Kidney (tissue), 14 donors: ENCODE data around the gene MARF1. TPM values are rescaled to one million over a fixed set of nuclear protein-coding genes. Genes with fewer than 3 reads are reported as not detected.

Experiments used
- DNase-seq, 5 donors: peaks; one replicate each; pipeline ENCODE4 v3.0.0-alpha.2; 2013 to 2020
- FAIRE-seq: peaks from 2 replicates; lab custom pipeline; 2012; peaks lifted over from hg19 to GRCh38; lab: Jason Lieb, UNC
- H3K27ac ChIP-seq, 2 donors: one replicate each; pipeline ENCODE4 v1.7.0; 2013; ENCODE audit warnings: low read depth in 2 of 2, low read length in 2 of 2, inconsistent platforms in 1 of 2
- H3K27me3 ChIP-seq: one replicate; pipeline ENCODE4 v1.7.1; 2013; ENCODE audit warnings: low read length, inconsistent platforms; ENCODE audit not compliant: control insufficient read depth, insufficient read depth
- H3K36me3 ChIP-seq, 3 donors: one replicate each; pipeline versions ENCODE4 v1.7.0 to v1.7.1; 2013; ENCODE audit warnings: low read length in 3 of 3, control low read depth in 1 of 3, inconsistent platforms in 1 of 3; ENCODE audit not compliant: insufficient read depth in 3 of 3, control insufficient read depth in 2 of 3
- H3K4me1 ChIP-seq, 3 donors: one replicate each; pipeline versions ENCODE4 v1.7.0 to v1.7.1; 2013; ENCODE audit warnings: low read length in 3 of 3, inconsistent platforms in 1 of 3, low read depth in 1 of 3; ENCODE audit not compliant: control insufficient read depth in 2 of 3, insufficient read depth in 2 of 3
- H3K4me3 ChIP-seq, 3 donors: one replicate each; pipeline versions ENCODE4 v1.7.0 to v1.8.1; 2013; ENCODE audit warnings: low read length in 3 of 3, control low read depth in 1 of 3, inconsistent platforms in 1 of 3
- H3K9ac ChIP-seq, 3 donors: one replicate each; pipeline versions ENCODE4 v1.7.0 to v1.7.1; 2013; ENCODE audit warnings: low read length in 3 of 3, control low read depth in 1 of 3, inconsistent platforms in 1 of 3
- H3K9me3 ChIP-seq, 3 donors: one replicate each; pipeline versions ENCODE4 v1.7.0 to v1.7.1; 2013; ENCODE audit warnings: low read length in 3 of 3, control low read depth in 1 of 3, inconsistent platforms in 1 of 3; ENCODE audit not compliant: control insufficient read depth in 2 of 3, insufficient read depth in 1 of 3
- CTCF ChIP-seq: IDR thresholded peaks from 3 replicates; pipeline ENCODE4 v1.5.1; 2012; ENCODE audit warnings: mild to moderate bottlenecking, moderate library complexity, borderline replicate concordance; ENCODE audit not compliant: insufficient read depth; ENCODE audit errors: extremely low read depth
- intact Hi-C: fragments of 100-400 bp; cut with DNase I; formaldehyde crosslinking; loops from one replicate; pipeline ENCODE4 v1.11.1; 2022
- polyA plus RNA-seq: library from polyadenylated mRNA; stranded (reverse); fragments of 350-450 nt; fragmentation: Illumina TruSeq; extraction: RNeasy Lipid Tissue Mini Kit (QIAGEN cat#74804); gene quantifications from one replicate; pipeline ENCODE4 v1.2.3, GENCODE V29; 2014; ENCODE audit warnings: low read depth, low replicate concordance; ENCODE audit not compliant: insufficient read depth
- total RNA-seq: library from RNA; stranded (reverse); fragmentation: NEBNext Ultra II Directional; extraction: Animal tissue kit (Norgen Biotek cat#: 25700); gene quantifications from one replicate; pipeline ENCODE4 v1.2.1, GENCODE V29; 2021
- donor health status: control.
- donor health status: control.
- donor health status: control.
- donor health status: control.
- donor health status: control.
- donor health status: DM: yes; HTN: yes; CAD: no.
- donor health status: Normal renal cell carcinoma (clear cell type).

Gene MARF1
- total and polyA plus RNA-seq, 2 donors from 2014 or later: 17.5 to 80.7 TPM

GRCh38 chr16:15644267-15644961 lies 1.5 kb upstream of the MARF1 start:
- H3K27ac ChIP-seq: no peak overlapping the region
- H3K4me1 ChIP-seq: peaks cover 5 to 13% (median 10%) of the 10 kb centered on the region in 3 donors
- H3K36me3 ChIP-seq: no peaks in the 10 kb centered on the region
- intact Hi-C loops: no loop called here
- H3K9me3 ChIP-seq: no peaks in the 10 kb centered on the region
- FAIRE-seq (no peak), DNase-seq (no peak)
- TF ChIP-seq CTCF: no peak
- peak overlapping the region in 1 of 3 donors; percentile 99 for H3K9ac ChIP-seq
- H3K27me3 ChIP-seq: no peaks in the 10 kb centered on the region
- peak overlapping the region in 1 of 3 donors; percentile 97 for H3K4me3 ChIP-seq

GRCh38 chr16:15643946-15644250 lies 944 bp upstream of the MARF1 start:
- TF ChIP-seq CTCF: no peak
- Histone ChIP-seq H3K4me3 (peak overlapping the region; percentile 94 to 97 (median 97)), H3K27ac (peak overlapping the region in 1 of 2 donors; percentile 100), H3K9me3 (no peaks in the 10 kb centered on the region), H3K9ac (peak overlapping the region in 2 of 3 donors; percentile 74 to 99), H3K27me3 (no peaks in the 10 kb centered on the region), H3K36me3 (peaks cover 1 to 3% (median 2%) of the 10 kb centered on the region in 3 donors), H3K4me1 (peaks cover 5 to 13% (median 10%) of the 10 kb centered on the region in 3 donors)
- no peak for DNase-seq
- FAIRE-seq: no peak
- intact Hi-C loops: no loop called here

- no peaks in the 10 kb centered on the region for H3K27me3 ChIP-seq
- intact Hi-C loops: no loop called here
- no peak for TF ChIP-seq CTCF
- H3K9ac ChIP-seq: peak overlapping the region; percentile 35 to 90 (median 78)
- peak overlapping the region; percentile 85 to 90 for H3K27ac ChIP-seq
- H3K4me3 ChIP-seq: peak overlapping the region; percentile 84 to 93 (median 90)
- H3K4me1 ChIP-seq: peaks cover 5 to 13% (median 10%) of the 10 kb centered on the region in 3 donors
- peaks cover 5 to 16% (median 6%) of the 10 kb centered on the region in 3 donors for H3K36me3 ChIP-seq
- DNase-seq: peak in 4 of 5 donors; percentile 82 to 93 (median 86)
- FAIRE-seq: no peak
- H3K9me3 ChIP-seq: no peaks in the 10 kb centered on the region
These were observed 352 bp downstream of the MARF1 start for GRCh38 chr16:15642557-15643047.
